OCI-LY7 (cell line): ENCODE results near the gene RAD51B. TPM values are rescaled to one million over a fixed set of nuclear protein-coding genes. Genes with fewer than 3 reads are reported as not detected.
A peak's percentile ranks its signal among the peaks of the same experiment; 100 is the strongest.

Source experiments
- BruUV-seq: library from RNA; stranded (reverse); fragments of 400-500 nt; replicated peaks from 2 replicates; lab custom pipeline; 2021; lab: Mats Ljungman, UMichigan
- CTCF ChIA-PET: fragments of 300-600 bp; sonication (Branson Sonifier 250); formaldehyde crosslinking; loops from one replicate; lab custom pipeline; 2022; ENCODE audit warnings: antibody characterized with exemption; ENCODE audit not compliant: unreplicated experiment; lab: Charles Lee
- POLR2A ChIA-PET: fragments of 300-600 bp; sonication (Branson Sonifier 250); formaldehyde crosslinking; loops from one replicate; lab custom pipeline; 2022; ENCODE audit warnings: antibody characterized with exemption; lab: Charles Lee
- DNase-seq: peaks from one replicate; pipeline ENCODE4 v3.0.0-alpha.2; 2015; ENCODE audit warnings: low spot score
- H2AFZ ChIP-seq: fragments of 200-600 bp; sonication (generic), shearing (Covaris generic); 2 replicates; pipeline ENCODE4 v1.6.1; 2014; ENCODE audit warnings: mild to moderate bottlenecking, antibody characterized with exemption, low read length, moderate library complexity
- H3K27ac ChIP-seq: fragments of 200-600 bp; sonication (generic); 2 replicates; pipeline ENCODE4 v1.5.1; 2014; ENCODE audit warnings: mixed run types, low read depth, mild to moderate bottlenecking, moderate library complexity, low read length, inconsistent platforms; ENCODE audit not compliant: poor library complexity, severe bottlenecking
- H3K36me3 ChIP-seq: fragments of 200-600 bp; sonication (generic); 2 replicates; pipeline ENCODE4 v1.6.1; 2014; ENCODE audit warnings: mild to moderate bottlenecking, antibody characterized with exemption, low read length, moderate library complexity, mixed read lengths; ENCODE audit not compliant: insufficient read depth
- H3K4me1 ChIP-seq: fragments of 200-600 bp; sonication (generic); 2 replicates; pipeline ENCODE4 v1.5.1; 2014; ENCODE audit warnings: mild to moderate bottlenecking, low read length; ENCODE audit not compliant: insufficient read depth, poor library complexity, severe bottlenecking
- H3K4me2 ChIP-seq: fragments of 200-600 bp; sonication (generic); 2 replicates; pipeline ENCODE4 v1.6.1; 2014; ENCODE audit warnings: mild to moderate bottlenecking, low read length
- H3K4me3 ChIP-seq: fragments of 200-600 bp; sonication (generic); 2 replicates; pipeline ENCODE4 v1.5.1; 2014; ENCODE audit warnings: mild to moderate bottlenecking, low read depth, low read length; ENCODE audit not compliant: poor library complexity, severe bottlenecking
- H3K79me2 ChIP-seq: fragments of 200-600 bp; sonication (generic); 2 replicates; pipeline ENCODE4 v1.6.1; 2016; ENCODE audit warnings: low read depth, mild to moderate bottlenecking, low read length, moderate library complexity, mixed read lengths; ENCODE audit not compliant: insufficient read depth
- H3K9me2 ChIP-seq: fragments of 200-600 bp; sonication (generic); 2 replicates; pipeline ENCODE4 v1.6.1; 2016; ENCODE audit warnings: mild to moderate bottlenecking, low read length, mixed read lengths; ENCODE audit not compliant: insufficient read depth
- H3K9me3 ChIP-seq: fragments of 200-600 bp; sonication (generic); 2 replicates; pipeline ENCODE4 v1.6.1; 2014; ENCODE audit warnings: mild to moderate bottlenecking, mixed run types, low read length, mixed read lengths
- H4K20me1 ChIP-seq: fragments of 200-600 bp; sonication (generic); 2 replicates; pipeline ENCODE4 v1.6.1; 2014; ENCODE audit warnings: mild to moderate bottlenecking, antibody characterized with exemption, low read length, moderate library complexity, mixed read lengths; ENCODE audit not compliant: insufficient read depth
- EZH2phosphoT487 ChIP-seq: fragments of 200-600 bp; sonication (generic); IDR thresholded peaks from 2 replicates; pipeline ENCODE4 v1.6.1; 2018; ENCODE audit warnings: low read depth, borderline replicate concordance, mild to moderate bottlenecking, mixed run types, antibody characterized with exemption, low read length, moderate library complexity, mixed read lengths
- intact Hi-C: fragments of 100-400 bp; cut with micrococcal nuclease; formaldehyde crosslinking; loops from one replicate; pipeline ENCODE4 v1.10.0; 2022; ENCODE audit not compliant: unreplicated experiment
- total RNA-seq, 2 experiments: library from RNA; depleted of rRNA in 1 of 2; stranded (reverse); fragments of >200 nt in 1 of 2; shearing (Covaris generic) in 1 of 2; gene quantifications; 2 replicates each; pipeline ENCODE4 v1.2.3, GENCODE V29; 2014 to 2022
- TF ChIP-seq, protein P1 (sequence below): fragments of 200-600 bp; sonication (generic); conservative IDR thresholded peaks from 2 replicates; pipeline ENCODE4 v1.5.1; 2014; ENCODE audit warnings: mild to moderate bottlenecking, antibody characterized with exemption, low read length, moderate library complexity, mixed read lengths

The RAD51B gene
- total RNA-seq, 2 experiments from 2014 or later = 41.4 to 89.9 TPM

DNA sequence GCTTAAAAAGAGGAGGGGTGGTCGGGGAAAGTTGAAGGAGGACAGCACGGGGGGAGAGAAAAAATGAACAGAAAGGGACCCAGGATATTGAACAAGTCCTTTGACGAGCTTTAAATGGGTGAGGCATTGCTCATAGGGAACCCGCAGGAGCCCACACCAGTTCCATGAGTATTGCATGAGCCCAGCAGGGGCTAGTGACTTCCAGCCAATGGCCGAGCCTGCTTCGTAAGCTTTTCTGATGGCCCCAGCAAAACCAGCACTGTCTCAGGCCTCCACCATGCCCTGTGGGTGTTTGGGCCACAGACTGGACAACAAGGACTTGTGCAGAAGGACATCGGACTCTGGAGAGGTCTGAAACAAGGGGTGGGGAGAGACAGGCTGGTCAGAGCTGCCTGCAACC is 863.7 kb downstream of the RAD51B start:
- peak overlapping the region; percentile 38; the same call in 1 of the 2 replicates for H2AFZ ChIP-seq

DNA sequence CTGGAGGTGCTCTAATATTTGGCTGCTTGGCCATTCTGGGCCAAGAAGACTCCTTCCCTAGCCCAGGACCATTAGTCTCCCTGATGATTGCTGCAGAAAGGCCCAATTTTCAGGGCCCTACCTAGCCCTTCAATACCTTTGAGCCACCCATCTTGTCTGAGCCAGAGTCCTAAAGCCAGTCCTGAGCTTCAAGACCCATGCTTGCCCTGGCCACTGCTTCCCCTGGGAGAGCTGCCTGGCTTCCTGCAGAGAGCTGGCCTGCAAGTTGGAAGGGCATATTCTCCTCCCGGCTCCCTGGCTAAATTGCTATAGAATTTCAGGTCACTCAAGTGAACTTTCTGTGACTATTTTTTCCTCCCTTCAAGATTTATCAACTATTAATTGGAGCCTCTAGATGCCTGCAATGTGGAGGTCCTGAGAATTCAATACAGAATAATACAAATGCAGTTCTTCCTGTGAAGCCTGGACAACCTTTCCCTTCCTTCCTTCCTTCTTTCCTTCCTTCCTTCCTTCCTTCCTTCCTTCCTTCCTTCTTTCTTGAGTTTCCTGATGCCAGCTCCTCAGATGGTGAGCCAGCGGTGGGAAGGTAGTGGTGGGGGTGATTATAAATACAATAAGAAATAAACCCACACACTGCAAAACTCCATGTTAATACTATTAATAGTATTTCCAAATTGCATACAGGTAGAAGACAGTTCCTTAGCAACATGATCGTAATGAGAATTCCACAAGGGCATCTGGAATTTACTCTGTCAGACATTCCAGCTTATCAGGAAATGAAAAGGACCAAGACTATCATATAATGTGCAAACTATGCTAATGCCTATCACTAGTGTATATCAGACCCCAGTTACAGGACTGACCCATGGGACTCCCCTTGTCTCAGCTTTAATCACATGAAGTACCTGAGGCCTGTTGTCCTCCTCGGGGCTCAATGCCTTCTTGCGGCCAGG is 865.2 kb downstream of the RAD51B start:
- intact Hi-C loops = loop anchor here (1.0 to 5.0 kb wide), 8 partner anchors 105 to 436 kb away; partner anchors contain the start of gene ZFP36L1
- Histone ChIP-seq H4K20me1 (no peaks in the 10 kb centered on the region), H3K27ac (peak overlapping the region; percentile 97), H3K4me2 (peak overlapping the region; percentile 80), H3K36me3 (no peaks in the 10 kb centered on the region), H3K79me2 (no peaks in the 10 kb centered on the region), H3K4me3 (peak overlapping the region; percentile 57), H3K9me3 (no peaks in the 10 kb centered on the region), H2AFZ (no peak overlapping the region), H3K4me1 (peaks cover 91% of the 10 kb centered on the region), H3K9me2 (no peaks in the 10 kb centered on the region)
- TSS peak; percentile 77 for BruUV-seq
- ChIA-PET POLR2A (interaction anchor here (0.5 to 2.7 kb wide), 19 partner anchors 8 to 397 kb away, joined by 3 to 12 read pairs (median 4); partner anchors contain the start of gene ZFP36L1), CTCF (interaction anchor here (1.0 to 1.5 kb wide), 5 partner anchors 96 to 402 kb away, joined by 3 to 6 read pairs (median 3); partner anchors contain the start of gene ZFP36L1)
- TF ChIP-seq EZH2phosphoT487 = no peak
- TF ChIP-seq, protein P1, sequence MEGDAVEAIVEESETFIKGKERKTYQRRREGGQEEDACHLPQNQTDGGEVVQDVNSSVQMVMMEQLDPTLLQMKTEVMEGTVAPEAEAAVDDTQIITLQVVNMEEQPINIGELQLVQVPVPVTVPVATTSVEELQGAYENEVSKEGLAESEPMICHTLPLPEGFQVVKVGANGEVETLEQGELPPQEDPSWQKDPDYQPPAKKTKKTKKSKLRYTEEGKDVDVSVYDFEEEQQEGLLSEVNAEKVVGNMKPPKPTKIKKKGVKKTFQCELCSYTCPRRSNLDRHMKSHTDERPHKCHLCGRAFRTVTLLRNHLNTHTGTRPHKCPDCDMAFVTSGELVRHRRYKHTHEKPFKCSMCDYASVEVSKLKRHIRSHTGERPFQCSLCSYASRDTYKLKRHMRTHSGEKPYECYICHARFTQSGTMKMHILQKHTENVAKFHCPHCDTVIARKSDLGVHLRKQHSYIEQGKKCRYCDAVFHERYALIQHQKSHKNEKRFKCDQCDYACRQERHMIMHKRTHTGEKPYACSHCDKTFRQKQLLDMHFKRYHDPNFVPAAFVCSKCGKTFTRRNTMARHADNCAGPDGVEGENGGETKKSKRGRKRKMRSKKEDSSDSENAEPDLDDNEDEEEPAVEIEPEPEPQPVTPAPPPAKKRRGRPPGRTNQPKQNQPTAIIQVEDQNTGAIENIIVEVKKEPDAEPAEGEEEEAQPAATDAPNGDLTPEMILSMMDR = no peak
- no peak for DNase-seq

More for the DNA sequence above, 863.7 kb downstream of the RAD51B start:
- BruUV-seq = no TSS peak
- Histone ChIP-seq H3K4me3 (peak overlapping the region; percentile 57), H3K4me2 (peak overlapping the region; percentile 80), H3K9me2 (no peaks in the 10 kb centered on the region), H3K9me3 (no peaks in the 10 kb centered on the region), H3K27ac (peak overlapping the region; percentile 97), H3K36me3 (no peaks in the 10 kb centered on the region), H3K4me1 (peaks cover 77% of the 10 kb centered on the region), H4K20me1 (no peaks in the 10 kb centered on the region), H3K79me2 (no peaks in the 10 kb centered on the region)
- no peak for DNase-seq
- no peak for TF ChIP-seq EZH2phosphoT487
- TF ChIP-seq, protein P1 = no peak
- ChIA-PET POLR2A (interaction anchor here (0.5 to 1.7 kb wide), 20 partner anchors 8 to 407 kb away, joined by 3 to 8 read pairs (median 3); partner anchors contain the start of gene ZFP36L1), CTCF (interaction anchor here (0.6 kb wide), 1 partner anchor 423 kb away, joined by 4 read pairs; no protein-coding TSS in a partner anchor)
- intact Hi-C loops = no loop called here
